ENCODE results near the gene MRPL49. TPM values are rescaled to one million over a fixed set of nuclear protein-coding genes. Genes with fewer than 3 reads are reported as not detected.

MRPL49 gene
- total RNA-seq, 2 experiments from 2014 or later = 53.0 to 53.3 TPM

GRCh38 chr11:65151331-65151899, 29.3 kb downstream of the MRPL49 start:
- TF ChIP-seq CTCF (IDR thresholded peaks at IDR 0.05) = no peak
- no peak overlapping the region for H3K4me3 Mint-ChIP-seq
- intact Hi-C loops (cut with DNase I, micrococcal nuclease) = loop anchor here in 1 of 2 experiments (5.0 kb wide), 1 partner anchor 146 kb away; no protein-coding TSS in a partner anchor
- no peaks in the 10 kb centered on the region for H3K9me3 Mint-ChIP-seq
- H3K4me3 ChIP-seq (ENCODE audit: low read length) = no peak overlapping the region
- H3K27ac Mint-ChIP-seq = no peak overlapping the region
- H3K36me3 ChIP-seq (ENCODE audit: insufficient read depth, low read length) = no peaks in the 10 kb centered on the region
- no peaks in the 10 kb centered on the region for H3K4me1 Mint-ChIP-seq (ENCODE audit: low read depth)
- POLR2A ChIA-PET = interaction anchor here (0.7 kb wide), 1 partner anchor 16 kb away, joined by 3 read pairs; no protein-coding TSS in a partner anchor
- H3K36me3 Mint-ChIP-seq (ENCODE audit: low read depth) = no peaks in the 10 kb centered on the region
- no peaks in the 10 kb centered on the region for H3K27me3 ChIP-seq (ENCODE audit: control insufficient read depth in 1 of 2, insufficient read depth in 2 of 2, low read length in 2 of 2)
- H3K9me3 ChIP-seq (ENCODE audit: control insufficient read depth in 1 of 2, insufficient read depth in 1 of 2, low read length in 2 of 2) = no peaks in the 10 kb centered on the region
- no peaks in the 10 kb centered on the region for H3K4me1 ChIP-seq (ENCODE audit: insufficient read depth, low read length)
- no peaks in the 10 kb centered on the region for H3K27me3 Mint-ChIP-seq
- CTCF ChIA-PET = no interaction called here
- DNase-seq (no peak), ATAC-seq (ENCODE audit: poor library complexity) (no peak)
- H3K27ac ChIP-seq (ENCODE audit: low read depth in 1 of 2, low read length in 2 of 2) = no peak overlapping the region

GRCh38 chr11:65152122-65152521, 30.0 kb downstream of the MRPL49 start:
- Mint-ChIP-seq H3K9me3 (no peaks in the 10 kb centered on the region), H3K27ac (no peak overlapping the region), H3K27me3 (no peaks in the 10 kb centered on the region), H3K4me3 (no peak overlapping the region), H3K4me1 (ENCODE audit: low read depth) (no peaks in the 10 kb centered on the region), H3K36me3 (ENCODE audit: low read depth) (no peaks in the 10 kb centered on the region)
- intact Hi-C loops (cut with DNase I, micrococcal nuclease) = loop anchor here in 1 of 2 experiments (5.0 kb wide), 1 partner anchor 145 kb away; no protein-coding TSS in a partner anchor
- no peaks in the 10 kb centered on the region for H3K36me3 ChIP-seq (ENCODE audit: insufficient read depth, low read length)
- H3K27ac ChIP-seq (ENCODE audit: low read depth in 1 of 2, low read length in 2 of 2) = no peak overlapping the region
- H3K9me3 ChIP-seq (ENCODE audit: control insufficient read depth in 1 of 2, insufficient read depth in 1 of 2, low read length in 2 of 2) = no peaks in the 10 kb centered on the region
- POLR2A ChIA-PET = interaction anchor here (0.7 kb wide), 1 partner anchor 17 kb away, joined by 3 read pairs; no protein-coding TSS in a partner anchor
- DNase-seq = no peak
- no peaks in the 10 kb centered on the region for H3K4me1 ChIP-seq (ENCODE audit: insufficient read depth, low read length)
- H3K4me3 ChIP-seq (ENCODE audit: low read length) = no peak overlapping the region
- no peak for ATAC-seq (ENCODE audit: poor library complexity)
- CTCF ChIA-PET = no interaction called here
- no peak for TF ChIP-seq CTCF (IDR thresholded peaks at IDR 0.05)
- no peaks in the 10 kb centered on the region for H3K27me3 ChIP-seq (ENCODE audit: control insufficient read depth in 1 of 2, insufficient read depth in 2 of 2, low read length in 2 of 2)

- H3K36me3 Mint-ChIP-seq (ENCODE audit: low read depth) = no peaks in the 10 kb centered on the region
- ChIA-PET CTCF (no interaction called here), POLR2A (no interaction called here)
- peaks cover 4% of the 10 kb centered on the region for H3K27me3 Mint-ChIP-seq
- Histone ChIP-seq H3K27me3 (ENCODE audit: control insufficient read depth in 1 of 2, insufficient read depth in 2 of 2, low read length in 2 of 2) (no peaks in the 10 kb centered on the region), H3K9me3 (ENCODE audit: control insufficient read depth in 1 of 2, insufficient read depth in 1 of 2, low read length in 2 of 2) (no peaks in the 10 kb centered on the region), H3K4me1 (ENCODE audit: insufficient read depth, low read length) (no peaks in the 10 kb centered on the region), H3K27ac (ENCODE audit: low read depth in 1 of 2, low read length in 2 of 2) (no peak overlapping the region), H3K36me3 (ENCODE audit: insufficient read depth, low read length) (no peaks in the 10 kb centered on the region), H3K4me3 (ENCODE audit: low read length) (no peak overlapping the region)
- no peak for ATAC-seq (ENCODE audit: poor library complexity)
- H3K9me3 Mint-ChIP-seq = no peaks in the 10 kb centered on the region
- H3K4me3 Mint-ChIP-seq = no peak overlapping the region
- TF ChIP-seq CTCF (IDR thresholded peaks at IDR 0.05) = no peak
- DNase-seq = no peak
- H3K27ac Mint-ChIP-seq = no peak overlapping the region
- intact Hi-C loops (cut with DNase I, micrococcal nuclease) = no loop called here
- no peaks in the 10 kb centered on the region for H3K4me1 Mint-ChIP-seq (ENCODE audit: low read depth)
Observed at GRCh38 chr11:65156256-65156655, 34.1 kb downstream of the MRPL49 start.
